ENCODE measurements around the gene SDR42E1. TPM values are rescaled to one million over a fixed set of nuclear protein-coding genes. Genes with fewer than 3 reads are reported as not detected.

Gene SDR42E1, protein sequence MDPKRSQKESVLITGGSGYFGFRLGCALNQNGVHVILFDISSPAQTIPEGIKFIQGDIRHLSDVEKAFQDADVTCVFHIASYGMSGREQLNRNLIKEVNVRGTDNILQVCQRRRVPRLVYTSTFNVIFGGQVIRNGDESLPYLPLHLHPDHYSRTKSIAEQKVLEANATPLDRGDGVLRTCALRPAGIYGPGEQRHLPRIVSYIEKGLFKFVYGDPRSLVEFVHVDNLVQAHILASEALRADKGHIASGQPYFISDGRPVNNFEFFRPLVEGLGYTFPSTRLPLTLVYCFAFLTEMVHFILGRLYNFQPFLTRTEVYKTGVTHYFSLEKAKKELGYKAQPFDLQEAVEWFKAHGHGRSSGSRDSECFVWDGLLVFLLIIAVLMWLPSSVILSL
- 28.5 and 37.9 TPM in 2 replicates for total RNA-seq

DNA sequence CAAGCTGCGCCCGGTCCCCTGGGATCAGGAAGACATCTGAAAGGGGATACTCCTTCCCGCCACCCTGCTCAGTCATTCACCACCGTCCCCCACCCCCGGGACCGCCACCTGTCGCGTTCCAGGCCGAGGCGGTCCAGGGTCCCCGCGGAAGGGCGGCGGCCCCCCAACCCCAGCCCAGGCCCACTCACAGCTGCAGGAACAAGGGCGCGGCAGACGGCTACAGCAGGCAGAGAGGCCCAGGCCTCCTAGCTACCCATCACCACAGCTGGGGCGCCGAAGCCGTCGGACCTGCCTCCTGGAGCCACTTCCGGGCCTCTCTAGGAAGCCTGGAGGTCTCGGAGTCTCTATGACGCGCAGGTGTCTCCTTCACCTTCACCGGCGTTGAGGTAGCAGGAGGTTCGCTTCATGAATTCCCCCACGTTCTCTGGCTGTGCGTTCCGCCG is at the start of gene SDR42E1:
Gene SDR42E1, minus strand, starts transcription at position 272 of the 443 bp plus-strand sequence. CDS start 10,612 bp downstream, outside the sequence.

DNA sequence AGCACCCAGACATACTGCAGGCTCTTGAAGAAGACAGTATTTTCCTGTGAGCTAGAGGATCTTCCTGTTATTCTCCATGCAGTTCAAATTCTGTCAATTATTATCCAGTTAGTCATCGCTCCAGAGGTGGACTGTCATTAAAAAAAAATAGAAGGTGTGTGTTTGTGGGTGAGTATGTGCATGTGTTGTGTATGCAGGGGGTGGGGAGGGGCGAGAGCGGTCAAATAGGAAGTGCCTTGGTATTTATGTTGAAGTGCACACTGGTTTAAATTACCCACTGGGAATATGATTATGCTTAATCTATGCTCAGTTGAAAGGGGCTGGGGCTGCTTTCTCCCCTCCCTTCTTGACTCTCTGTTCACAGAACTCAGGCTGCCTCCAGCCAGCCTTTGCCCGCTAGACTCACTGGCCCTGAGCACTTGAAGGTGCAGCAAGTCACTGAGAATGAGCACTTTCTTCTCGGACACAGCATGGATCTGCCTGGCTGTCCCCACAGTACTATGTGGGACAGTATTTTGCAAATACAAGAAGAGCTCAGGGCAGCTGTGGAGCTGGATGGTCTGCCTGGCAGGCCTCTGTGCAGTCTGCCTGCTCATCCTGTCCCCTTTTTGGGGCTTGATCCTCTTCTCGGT is 23.8 kb upstream of the SDR42E1 start, which contains the start of gene HSD17B2:
Gene HSD17B2, plus strand, starts transcription at position 273 of the 632 bp plus-strand sequence. Its CDS starts 172 bp downstream, at position 445.

Other genes starting within 250 kb of the SDR42E1 start
- gene PLCG2, start 232.2 kb downstream of the SDR42E1 start, total RNA-seq, result 2.1 and 10.6 TPM in 2 replicates
- gene HSD17B2, start 23.8 kb upstream of the SDR42E1 start, total RNA-seq, result 45.8 and 73.8 TPM in 2 replicates
- gene MPHOSPH6, start 158.8 kb upstream of the SDR42E1 start, total RNA-seq, result 87.1 and 133 TPM in 2 replicates

All from nasal cavity respiratory epithelium epithelial cell of viscerocranial mucosa (primary cell).